HG02571 (cell line): ENCODE results near the gene NPVF.

Experiments used
- ATAC-seq: cut with Tn5 transposase; IDR thresholded peaks from one replicate; pipeline ENCODE4 v1.9.1; 2021; ENCODE audit warnings: mild to moderate bottlenecking, moderate library complexity; ENCODE audit not compliant: unreplicated experiment

Gene NPVF

DNA sequence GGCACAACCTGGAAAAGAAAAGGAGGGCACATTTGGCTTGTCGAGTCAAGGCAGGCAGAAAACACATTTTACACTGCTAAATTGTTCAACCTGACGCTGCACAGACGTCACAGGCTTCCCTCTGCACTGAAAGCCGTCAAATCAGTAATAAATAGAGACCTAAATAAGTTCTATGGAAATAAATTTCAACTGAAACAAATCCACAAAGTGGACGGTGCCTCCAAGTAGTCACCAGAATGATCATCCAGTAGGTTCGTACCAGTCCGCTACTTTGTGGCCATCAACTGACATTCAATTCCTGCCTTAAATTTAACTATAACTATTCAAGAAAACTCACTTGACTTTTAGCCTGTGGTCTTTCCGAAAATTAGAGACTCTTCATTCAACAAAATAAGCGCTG lies 49.0 kb downstream of the NPVF start:
- no peak for ATAC-seq
